Right lobe of liver (tissue), 6 donors: Measurements from ENCODE around the gene C11orf98. TPM values are rescaled to one million over a fixed set of nuclear protein-coding genes. Genes with fewer than 3 reads are reported as not detected.

Source experiments
- ATAC-seq, 4 donors: fragments of 200-7000 bp; cut with Tn5 transposase; one replicate each; pipeline ENCODE4 v1.9.1; 2020; ENCODE audit warnings: mild to moderate bottlenecking in 4 of 4, moderate library complexity in 4 of 4
- DNase-seq, 3 donors: peaks; one replicate each; pipeline ENCODE4 v3.0.0-alpha.2; 2020
- H3K27ac ChIP-seq, 3 donors: fragments of 200-600 bp; one replicate each; pipeline ENCODE4 v1.8.0; 2022
- H3K27me3 ChIP-seq, 2 donors: fragments of 200-600 bp; one replicate each; pipeline ENCODE4 v1.8.0; 2022
- H3K36me3 ChIP-seq, 4 donors: fragments of 200-600 bp; sonication (generic) in 1 of 4; one replicate each; pipeline versions ENCODE4 v1.5.1 to v1.8.0; 2017 to 2022; ENCODE audit warnings: control low read depth in 1 of 4
- H3K4me1 ChIP-seq, 4 donors: fragments of 200-600 bp; sonication (generic) in 1 of 4; one replicate each; pipeline versions ENCODE4 v1.5.1 to v1.8.0; 2017 to 2022; ENCODE audit warnings: control low read depth in 1 of 4
- H3K4me3 ChIP-seq, 3 donors: fragments of 200-600 bp; one replicate each; pipeline ENCODE4 v1.8.0; 2022
- H3K9me3 ChIP-seq, 4 donors: fragments of 200-600 bp; sonication (generic) in 1 of 4; one replicate each; pipeline versions ENCODE4 v1.5.1 to v1.8.0; 2017 to 2022; ENCODE audit warnings: control low read depth in 1 of 4
- POLR2A ChIP-seq: fragments of 450-650 bp; IDR thresholded peaks from one replicate; pipeline ENCODE4 v1.6.1; 2017; ENCODE audit warnings: antibody characterized with exemption, mild to moderate bottlenecking
- WGBS: methylation state at CpG from one replicate; pipeline ENCODE4 v1.1.6; 2018; ENCODE audit warnings: low coverage, low lambda C conversion rate; ENCODE audit not compliant: insufficient coverage; ENCODE audit errors: missing lambda C conversion rate; 5-methylcytosine and 5-hydroxymethylcytosine counted together
- intact Hi-C, 2 donors: fragments of 100-400 bp; cut with DNase I; formaldehyde crosslinking; loops; one replicate each; pipeline versions ENCODE4 v1.11.2 to v1.14.1; 2022
- total RNA-seq, 6 experiments: library from RNA; depleted of rRNA in 2 of 6; stranded (reverse); fragments of >200 nt in 2 of 6; fragmentation: NEBNext Ultra II Directional in 3 of 6; extraction: Animal tissue kit (Norgen Biotek cat#: 25700) in 3 of 6; gene quantifications; one replicate each; pipeline versions ENCODE4 v1.1.0 to v1.2.4, GENCODE V29; 2016 to 2023
- TF ChIP-seq, protein P1 (sequence below), 4 donors: fragments of 200-600 bp in 3 of 4; fragments of 450-650 bp in 1 of 4; IDR thresholded peaks; one replicate each; pipeline versions ENCODE4 v1.5.1 to v1.8.0; 2016 to 2022; ENCODE audit warnings: antibody characterized with exemption in 4 of 4, mild to moderate bottlenecking in 2 of 4
- donor health status: DM: no; HTN: yes; CAD: no.
- donor health status: DM: no; HTN: no; CAD: no.
- donor health status: DM: no; HTN: no; CAD: no.
- donor health status: DM: no; HTN: yes; CAD: no.
- donor health status: DM: no; HTN: yes; CAD: no.

The C11orf98 gene
- total RNA-seq, 6 experiments from 2014 or later = 18.6 to 52.0 (median 25.6) TPM

DNA sequence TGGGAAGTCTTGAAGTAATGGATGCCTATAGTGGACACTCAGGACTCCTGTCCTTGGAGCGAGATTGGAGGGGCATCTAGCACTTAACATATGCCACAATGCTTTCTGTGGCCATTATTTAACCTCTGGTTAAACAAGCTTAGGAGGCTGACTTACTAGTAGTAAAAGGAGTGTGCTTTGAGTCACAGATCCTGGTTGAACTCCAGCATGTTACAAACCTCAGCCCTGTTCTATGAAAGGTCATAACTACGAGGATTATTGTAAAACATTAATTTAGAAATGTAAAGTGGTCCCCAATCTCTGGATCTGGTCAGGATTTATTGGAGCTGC is 8.2 kb upstream of the C11orf98 start:
- no peaks in the 10 kb centered on the region for H3K9me3 ChIP-seq
- no peak overlapping the region for H3K4me3 ChIP-seq
- H3K36me3 ChIP-seq = peaks cover 0 to 26% (median 0%) of the 10 kb centered on the region in 4 donors
- TF ChIP-seq POLR2A = no peak
- TF ChIP-seq, protein P1, sequence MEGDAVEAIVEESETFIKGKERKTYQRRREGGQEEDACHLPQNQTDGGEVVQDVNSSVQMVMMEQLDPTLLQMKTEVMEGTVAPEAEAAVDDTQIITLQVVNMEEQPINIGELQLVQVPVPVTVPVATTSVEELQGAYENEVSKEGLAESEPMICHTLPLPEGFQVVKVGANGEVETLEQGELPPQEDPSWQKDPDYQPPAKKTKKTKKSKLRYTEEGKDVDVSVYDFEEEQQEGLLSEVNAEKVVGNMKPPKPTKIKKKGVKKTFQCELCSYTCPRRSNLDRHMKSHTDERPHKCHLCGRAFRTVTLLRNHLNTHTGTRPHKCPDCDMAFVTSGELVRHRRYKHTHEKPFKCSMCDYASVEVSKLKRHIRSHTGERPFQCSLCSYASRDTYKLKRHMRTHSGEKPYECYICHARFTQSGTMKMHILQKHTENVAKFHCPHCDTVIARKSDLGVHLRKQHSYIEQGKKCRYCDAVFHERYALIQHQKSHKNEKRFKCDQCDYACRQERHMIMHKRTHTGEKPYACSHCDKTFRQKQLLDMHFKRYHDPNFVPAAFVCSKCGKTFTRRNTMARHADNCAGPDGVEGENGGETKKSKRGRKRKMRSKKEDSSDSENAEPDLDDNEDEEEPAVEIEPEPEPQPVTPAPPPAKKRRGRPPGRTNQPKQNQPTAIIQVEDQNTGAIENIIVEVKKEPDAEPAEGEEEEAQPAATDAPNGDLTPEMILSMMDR (IDR thresholded peaks at IDR 0.05) = no peak
- no peak overlapping the region for H3K27ac ChIP-seq
- peaks cover 0 to 50% (median 18%) of the 10 kb centered on the region in 4 donors for H3K4me1 ChIP-seq
- no peak for ATAC-seq
- DNase-seq = no peak
- intact Hi-C loops = loop anchor here in 1 of 2 donors (10.0 kb wide), 1 partner anchor 58 kb away; the partner anchor contains the start of genes EML3 and ROM1
- WGBS = 76% methylated on average over 2 of the region's 2 CpGs
- H3K27me3 ChIP-seq = no peaks in the 10 kb centered on the region

DNA sequence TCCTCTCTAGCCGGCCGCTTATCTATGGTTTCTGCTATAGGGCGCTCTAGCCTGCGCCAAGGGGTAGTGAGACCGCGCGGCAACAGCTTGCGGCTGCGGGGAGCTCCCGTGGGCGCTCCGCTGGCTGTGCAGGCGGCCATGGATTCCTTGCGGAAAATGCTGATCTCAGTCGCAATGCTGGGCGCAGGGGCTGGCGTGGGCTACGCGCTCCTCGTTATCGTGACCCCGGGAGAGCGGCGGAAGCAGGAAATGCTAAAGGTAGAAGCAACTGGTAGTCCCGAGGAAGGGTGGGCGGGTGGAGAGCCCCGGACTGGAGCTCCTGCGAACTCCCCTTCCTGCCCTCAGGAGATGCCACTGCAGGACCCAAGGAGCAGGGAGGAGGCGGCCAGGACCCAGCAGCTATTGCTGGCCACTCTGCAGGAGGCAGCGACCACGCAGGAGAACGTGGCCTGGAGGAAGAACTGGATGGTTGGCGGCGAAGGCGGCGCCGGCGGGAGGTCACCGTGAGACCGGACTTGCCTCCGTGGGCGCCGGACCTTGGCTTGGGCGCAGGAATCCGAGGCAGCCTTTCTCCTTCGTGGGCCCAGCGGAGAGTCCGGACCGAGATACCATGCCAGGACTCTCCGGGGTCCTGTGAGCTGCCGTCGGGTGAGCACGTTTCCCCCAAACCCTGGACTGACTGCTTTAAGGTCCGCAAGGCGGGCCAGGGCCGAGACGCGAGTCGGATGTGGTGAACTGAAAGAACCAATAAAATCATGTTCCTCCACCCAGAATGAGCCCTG is 6.8 kb upstream of the C11orf98 start, which contains the start of the genes LBHD1 and UQCC3:
TSS of gene LBHD1 (minus strand) at position 660 of the 782 bp plus-strand sequence. CDS start 2,236 bp downstream, outside the sequence.
TSS of gene UQCC3 (plus strand) at position 66 of the 782 bp plus-strand sequence. CDS start at position 139, 73 bp downstream.
- peak within 1 kb of the TSS; percentile 80 to 90 (median 87) for H3K27ac ChIP-seq
- TF ChIP-seq POLR2A = peak; percentile 67
- TF ChIP-seq, protein P1 (IDR thresholded peaks at IDR 0.05) = no peak
- H3K36me3 ChIP-seq = peaks cover 0 to 21% (median 0%) of the 10 kb centered on the region in 4 donors
- 0% methylated on average over 26 of the region's 59 CpGs for WGBS
- DNase-seq (peak; percentile 76 to 85 (median 83)), ATAC-seq (peak; percentile 75 to 87 (median 82))
- no peaks in the 10 kb centered on the region for H3K27me3 ChIP-seq
- H3K4me1 ChIP-seq = peaks cover 0 to 49% (median 15%) of the 10 kb centered on the region in 4 donors
- intact Hi-C loops = loop anchor here in 1 of 2 donors (10.0 kb wide), 1 partner anchor 57 kb away; the partner anchor contains the start of genes EML3 and ROM1
- peak within 1 kb of the TSS; percentile 80 to 97 (median 95) for H3K4me3 ChIP-seq
- no peaks in the 10 kb centered on the region for H3K9me3 ChIP-seq

GRCh38 chr11:62671236-62671607 is 6.2 kb upstream of the C11orf98 start:
- Histone ChIP-seq H3K36me3 (peaks cover 0 to 19% (median 0%) of the 10 kb centered on the region in 4 donors), H3K9me3 (no peaks in the 10 kb centered on the region), H3K4me3 (peak overlapping the region; percentile 80 to 97 (median 95)), H3K27me3 (no peaks in the 10 kb centered on the region), H3K4me1 (peaks cover 0 to 51% (median 18%) of the 10 kb centered on the region in 4 donors), H3K27ac (peak overlapping the region; percentile 80 to 90 (median 87))
- intact Hi-C loops = loop anchor here in 1 of 2 donors (10.0 kb wide), 1 partner anchor 56 kb away; the partner anchor contains the start of genes EML3 and ROM1
- DNase-seq (no peak), ATAC-seq (peak; percentile 18 to 39 (median 33))
- 1% methylated on average over 16 of the region's 17 CpGs for WGBS
- TF ChIP-seq, protein P1 (IDR thresholded peaks at IDR 0.05) = no peak
- no peak for TF ChIP-seq POLR2A

GRCh38 chr11:62669420-62670161 is 4.6 kb upstream of the C11orf98 start:
- TF ChIP-seq, protein P1 (IDR thresholded peaks at IDR 0.05) = no peak
- TF ChIP-seq POLR2A = no peak
- no peaks in the 10 kb centered on the region for H3K9me3 ChIP-seq
- peaks cover 0 to 12% (median 0%) of the 10 kb centered on the region in 4 donors for H3K36me3 ChIP-seq
- H3K27ac ChIP-seq = peak overlapping the region in 2 of 3 donors; percentile 27 to 55
- no peak overlapping the region for H3K4me3 ChIP-seq
- peaks cover 0 to 57% (median 20%) of the 10 kb centered on the region in 4 donors for H3K4me1 ChIP-seq
- H3K27me3 ChIP-seq = no peaks in the 10 kb centered on the region
- intact Hi-C loops = loop anchor here in 1 of 2 donors (10.0 kb wide), 1 partner anchor 55 kb away; the partner anchor contains the start of genes EML3 and ROM1
- ATAC-seq (peak; percentile 35 to 56 (median 44)), DNase-seq (peak; percentile 55 to 82 (median 80))
- 58% methylated on average over 4 of the region's 4 CpGs for WGBS
